GM23338 (cell line): ENCODE results near the gene DDX54. TPM values are rescaled to one million over a fixed set of nuclear protein-coding genes. Genes with fewer than 3 reads are reported as not detected.

ENCODE experiments used
- ATAC-seq: fragments of 200-7000 bp; cut with Tn5 transposase; 3 replicates; pipeline ENCODE4 v1.9.1; 2020
- DNase-seq: peaks from one replicate; pipeline ENCODE4 v3.0.0-alpha.2; 2015; ENCODE audit warnings: low spot score
- H2AFZ ChIP-seq: fragments of 200-600 bp; sonication (generic); 2 replicates; pipeline ENCODE4 v1.8.0; 2016; ENCODE audit warnings: antibody characterized with exemption, mild to moderate bottlenecking, moderate library complexity
- H3F3A ChIP-seq: fragments of 200-600 bp; sonication (generic); replicated peaks from 2 replicates; pipeline ENCODE4 v1.8.0; 2017; ENCODE audit warnings: antibody characterized with exemption, mixed run types, low read depth
- H3K27ac ChIP-seq: fragments of 200-600 bp; sonication (generic); 2 replicates; pipeline ENCODE4 v1.6.1; 2016; ENCODE audit warnings: low read depth
- H3K27me3 ChIP-seq: fragments of 200-600 bp; sonication (generic); 2 replicates; pipeline ENCODE4 v1.8.0; 2016; ENCODE audit warnings: mild to moderate bottlenecking, mixed run types, moderate library complexity; ENCODE audit not compliant: insufficient read depth
- H3K36me3 ChIP-seq: fragments of 200-600 bp; sonication (generic); 2 replicates; pipeline ENCODE4 v1.8.0; 2016; ENCODE audit warnings: mild to moderate bottlenecking; ENCODE audit not compliant: insufficient read depth
- H3K4me1 ChIP-seq: fragments of 200-600 bp; sonication (generic); 2 replicates; pipeline ENCODE4 v1.8.0; 2016; ENCODE audit warnings: mild to moderate bottlenecking, moderate library complexity; ENCODE audit not compliant: insufficient read depth
- H3K4me2 ChIP-seq: fragments of 200-600 bp; sonication (generic); 2 replicates; pipeline ENCODE4 v1.7.1; 2017; ENCODE audit warnings: mixed run types
- H3K4me3 ChIP-seq: fragments of 200-600 bp; sonication (generic); 2 replicates; pipeline ENCODE4 v1.6.1; 2016; ENCODE audit warnings: mixed run types
- H3K79me2 ChIP-seq: fragments of 200-600 bp; sonication (generic); replicated peaks from 2 replicates; pipeline ENCODE4 v1.8.0; 2017; ENCODE audit warnings: mild to moderate bottlenecking; ENCODE audit not compliant: insufficient read depth
- H3K9me2 ChIP-seq: fragments of 200-600 bp; sonication (generic); 2 replicates; pipeline ENCODE4 v1.8.0; 2017; ENCODE audit not compliant: insufficient read depth
- H4K20me1 ChIP-seq: fragments of 200-600 bp; sonication (generic); replicated peaks from 2 replicates; pipeline ENCODE4 v1.8.0; 2017; ENCODE audit warnings: mild to moderate bottlenecking; ENCODE audit not compliant: insufficient read depth
- H3K27ac Mint-ChIP-seq: 2 replicates; pipeline ENCODE4 v1.8.0; 2020; ENCODE audit warnings: inconsistent platforms, mild to moderate bottlenecking, moderate library complexity, mixed read lengths
- H3K27me3 Mint-ChIP-seq: 3 replicates; pipeline ENCODE4 v1.8.0; 2022; ENCODE audit warnings: low read depth, mild to moderate bottlenecking, moderate library complexity, mixed read lengths, inconsistent platforms; ENCODE audit not compliant: insufficient read depth, poor library complexity
- H3K36me3 Mint-ChIP-seq: 3 replicates; pipeline ENCODE4 v1.8.0; 2021; ENCODE audit warnings: low read depth, mild to moderate bottlenecking, inconsistent platforms, moderate library complexity, mixed read lengths
- H3K4me1 Mint-ChIP-seq: 3 replicates; pipeline ENCODE4 v1.8.0; 2020; ENCODE audit warnings: mild to moderate bottlenecking, inconsistent platforms, mixed read lengths
- H3K4me3 Mint-ChIP-seq: 3 replicates; pipeline ENCODE4 v1.8.0; 2021; ENCODE audit warnings: moderate library complexity, mild to moderate bottlenecking, inconsistent platforms, mixed read lengths
- H3K9me3 Mint-ChIP-seq: 3 replicates; pipeline ENCODE4 v1.8.0; 2020; ENCODE audit warnings: moderate library complexity, mild to moderate bottlenecking, inconsistent platforms, mixed read lengths
- CREB1 ChIP-seq: fragments of 250-450 bp; sonication (Bioruptor Pico); IDR thresholded peaks from 2 replicates; pipeline ENCODE4 v1.5.0; 2020; ENCODE audit warnings: low read depth, mild to moderate bottlenecking, moderate library complexity
- CTCF ChIP-seq, 2 experiments: fragments of 200-600 bp in 1 of 2; sonication (generic) in 1 of 2; conservative IDR thresholded peaks; 2 replicates each; pipeline versions ENCODE4 v1.5.1 to v1.6.1; 2016 to 2017; ENCODE audit warnings: antibody characterized with exemption in 2 of 2, low read depth in 2 of 2, mild to moderate bottlenecking in 2 of 2, moderate library complexity in 1 of 2
- EZH2 ChIP-seq: fragments of 200-600 bp; sonication (generic); IDR thresholded peaks from one replicate; pipeline ENCODE4 v1.8.0; 2017; ENCODE audit warnings: antibody characterized with exemption, mild to moderate bottlenecking, low read depth; ENCODE audit not compliant: unreplicated experiment
- EZH2phosphoT487 ChIP-seq: fragments of 200-600 bp; sonication (generic); IDR thresholded peaks from one replicate; pipeline ENCODE4 v1.8.1; 2018; ENCODE audit warnings: antibody characterized with exemption; ENCODE audit not compliant: unreplicated experiment
- JUNB ChIP-seq: IDR thresholded peaks from one replicate; pipeline ENCODE4 v1.6.1; 2016; ENCODE audit warnings: antibody characterized with exemption; ENCODE audit not compliant: unreplicated experiment
- POLR2AphosphoS5 ChIP-seq: IDR thresholded peaks from 2 replicates; pipeline ENCODE4 v1.6.1; 2016; ENCODE audit warnings: antibody characterized with exemption, low read depth
- REST ChIP-seq: IDR thresholded peaks from one replicate; pipeline ENCODE4 v1.6.1; 2018; ENCODE audit warnings: antibody characterized with exemption; ENCODE audit not compliant: unreplicated experiment
- STAT1 ChIP-seq: IDR thresholded peaks from one replicate; pipeline ENCODE4 v1.6.1; 2016; ENCODE audit warnings: antibody characterized with exemption; ENCODE audit not compliant: unreplicated experiment
- ZNF114 ChIP-seq: fragments of 250-450 bp; sonication (Bioruptor Pico); IDR thresholded peaks from 2 replicates; pipeline ENCODE4 v1.5.0; 2020; ENCODE audit warnings: mild to moderate bottlenecking, moderate library complexity
- ZNF331 ChIP-seq: fragments of 250-450 bp; sonication (Bioruptor Pico); IDR thresholded peaks from 2 replicates; pipeline ENCODE4 v1.5.0; 2020; ENCODE audit warnings: low read depth, mild to moderate bottlenecking, moderate library complexity
- ZNF462 ChIP-seq: fragments of 250-450 bp; sonication (Bioruptor Pico); IDR thresholded peaks from 2 replicates; pipeline ENCODE4 v1.5.0; 2020; ENCODE audit warnings: mild to moderate bottlenecking, moderate library complexity
- polyA plus RNA-seq: library from polyadenylated mRNA; unstranded; fragments of >200 nt; fragmentation: Nextera tagmentation; extraction: Ambion mirVana; gene quantifications from 2 replicates; pipeline ENCODE4 v1.2.1, GENCODE V29; 2016
- total RNA-seq: library from RNA; depleted of rRNA; stranded (reverse); fragments of >200 nt; shearing (Covaris generic); gene quantifications from 2 replicates; pipeline ENCODE4 v1.2.3, GENCODE V29; 2014

Gene DDX54
- total and polyA plus RNA-seq, 2 experiments from 2014 or later: 84.1 to 89.4 TPM

GRCh38 chr12:113184098-113184899, 979 bp downstream of the DDX54 start:
- Histone ChIP-seq H4K20me1 (peaks cover 34% of the 10 kb centered on the region), H3K27ac (no peak overlapping the region), H3F3A (peaks cover 3% of the 10 kb centered on the region; the same call in 1 of the 2 replicates), H3K4me1 (peaks cover 4% of the 10 kb centered on the region; the same call in 1 of the 2 replicates), H3K27me3 (no peaks in the 10 kb centered on the region), H3K4me2 (peak overlapping the region; percentile 94), H2AFZ (peak overlapping the region; percentile 95; the same call in 1 of the 2 replicates), H3K9me2 (no peaks in the 10 kb centered on the region), H3K79me2 (peaks cover 52% of the 10 kb centered on the region), H3K36me3 (peaks cover 3% of the 10 kb centered on the region; the same call in 1 of the 2 replicates), H3K4me3 (peak overlapping the region; percentile 97)
- DNase-seq: peak; percentile 19
- Mint-ChIP-seq H3K27me3 (peaks cover 10% of the 10 kb centered on the region), H3K4me3 (peak overlapping the region; percentile 95), H3K9me3 (no peaks in the 10 kb centered on the region), H3K4me1 (peaks cover 12% of the 10 kb centered on the region), H3K27ac (peak overlapping the region; percentile 88), H3K36me3 (peaks cover 49% of the 10 kb centered on the region)
- no peak; the same call in 1 of the 3 replicates for ATAC-seq
- TF ChIP-seq CREB1 (CRISPR knock-in tag) (no peak), EZH2phosphoT487 (no peak), CTCF (conservative IDR thresholded peaks at IDR 0.05; ENCODE audit: low read depth in 2 of 2) (no peak), ZNF462 (CRISPR knock-in tag) (no peak), ZNF331 (CRISPR knock-in tag) (no peak), EZH2 (no peak), POLR2AphosphoS5 (no peak), ZNF114 (CRISPR knock-in tag) (no peak), REST (no peak), STAT1 (no peak), JUNB (no peak)
